ENCODE data around the gene PDCL2.

GRCh38 chr4:55553441-55554201, 38.4 kb downstream of the PDCL2 start:
- no peak for TF ChIP-seq CTCF (conservative IDR thresholded peaks at IDR 0.05; ENCODE audit: low read length)
- TF ChIP-seq EZH2phosphoT487 (IDR thresholded peaks at IDR 0.05; ENCODE audit: borderline replicate concordance) = no peak

All from Loucy (cell line).